Parathyroid adenoma (tissue), 2 donors: ENCODE results near the gene RPRML.

Source experiments
- H2AFZ ChIP-seq: fragments of 300-600 bp; sonication (generic); one replicate; pipeline ENCODE4 v1.7.0; 2017; ENCODE audit warnings: antibody characterized with exemption, mild to moderate bottlenecking
- H3K27ac ChIP-seq: fragments of 300-600 bp; sonication (generic); one replicate; pipeline ENCODE4 v1.7.0; 2017
- H3K27me3 ChIP-seq: fragments of 300-600 bp; sonication (generic); one replicate; pipeline ENCODE4 v1.7.0; 2017; ENCODE audit warnings: low read length; ENCODE audit not compliant: control insufficient read depth, insufficient read depth
- H3K36me3 ChIP-seq: fragments of 300-600 bp; sonication (generic); one replicate; pipeline ENCODE4 v1.7.0; 2017; ENCODE audit warnings: low read length; ENCODE audit not compliant: control insufficient read depth, insufficient read depth
- H3K4me1 ChIP-seq: fragments of 300-600 bp; sonication (generic); one replicate; pipeline ENCODE4 v1.7.0; 2017; ENCODE audit warnings: control low read depth
- H3K4me2 ChIP-seq: fragments of 300-600 bp; sonication (generic); one replicate; pipeline ENCODE4 v1.7.0; 2017; ENCODE audit warnings: low read length
- H3K4me3 ChIP-seq: fragments of 300-600 bp; sonication (generic); one replicate; pipeline ENCODE4 v1.7.0; 2017; ENCODE audit warnings: low read depth, low read length
- H3K79me2 ChIP-seq: fragments of 300-600 bp; sonication (generic); one replicate; pipeline ENCODE4 v1.7.0; 2017; ENCODE audit warnings: control low read depth
- H3K9ac ChIP-seq: fragments of 300-600 bp; sonication (generic); one replicate; pipeline ENCODE4 v1.7.0; 2017; ENCODE audit warnings: mild to moderate bottlenecking
- H3K9me3 ChIP-seq: fragments of 300-600 bp; sonication (generic); one replicate; pipeline ENCODE4 v1.7.0; 2017; ENCODE audit warnings: low read length; ENCODE audit not compliant: control insufficient read depth
- TF ChIP-seq, protein P1 (sequence below): fragments of 300-600 bp; sonication (generic); IDR thresholded peaks from one replicate; pipeline ENCODE4 v1.7.0; 2017; ENCODE audit warnings: antibody characterized with exemption, mild to moderate bottlenecking
- donor health status: primary hyperparathyroidism.

RPRML gene

DNA sequence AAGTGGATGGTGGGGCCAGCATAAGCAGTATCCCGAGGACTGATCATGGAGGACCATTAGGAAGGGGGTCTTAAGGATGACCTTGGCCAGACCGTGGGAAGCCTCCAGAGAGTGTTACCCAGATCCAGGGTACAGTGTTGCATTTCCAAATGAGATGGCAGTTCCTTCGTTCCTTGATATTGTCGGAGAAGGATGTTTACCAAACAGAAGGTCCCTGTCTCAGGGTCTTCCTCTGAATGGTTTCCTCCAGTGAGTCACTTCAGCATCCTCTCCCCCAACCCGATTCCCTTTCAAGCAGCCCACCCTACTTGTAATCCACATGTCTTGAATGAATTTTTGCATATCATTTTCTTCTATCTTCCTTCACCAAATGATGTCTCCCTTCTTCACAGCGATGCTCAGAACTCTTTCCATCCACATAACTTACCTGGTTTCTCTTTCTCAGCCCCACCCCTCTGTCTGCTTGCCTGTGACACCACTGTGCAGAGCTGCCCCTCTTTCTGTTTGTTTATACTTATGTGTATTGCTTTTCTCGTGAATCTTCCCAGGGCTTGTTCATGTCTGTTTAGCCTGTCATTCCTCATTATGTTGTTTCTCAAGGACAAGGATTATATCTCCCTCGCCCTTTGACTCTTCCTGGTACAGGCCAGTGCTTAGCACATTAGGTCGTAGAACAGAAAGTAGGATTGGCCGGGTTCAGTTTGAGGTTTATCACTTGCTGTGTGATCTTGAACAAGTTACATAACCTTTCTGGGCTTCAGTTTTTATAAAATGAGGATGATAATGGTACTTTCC lies 50.4 kb downstream of the RPRML start:
- peaks cover 48% of the 10 kb centered on the region for H3K79me2 ChIP-seq
- H3K4me3 ChIP-seq: no peak overlapping the region
- H3K4me2 ChIP-seq: no peak overlapping the region
- H3K36me3 ChIP-seq: no peaks in the 10 kb centered on the region
- no peak overlapping the region for H3K9ac ChIP-seq
- H2AFZ ChIP-seq: no peak overlapping the region
- no peak overlapping the region for H3K27ac ChIP-seq
- H3K9me3 ChIP-seq: no peaks in the 10 kb centered on the region
- peaks cover 11% of the 10 kb centered on the region for H3K4me1 ChIP-seq
- TF ChIP-seq, protein P1, sequence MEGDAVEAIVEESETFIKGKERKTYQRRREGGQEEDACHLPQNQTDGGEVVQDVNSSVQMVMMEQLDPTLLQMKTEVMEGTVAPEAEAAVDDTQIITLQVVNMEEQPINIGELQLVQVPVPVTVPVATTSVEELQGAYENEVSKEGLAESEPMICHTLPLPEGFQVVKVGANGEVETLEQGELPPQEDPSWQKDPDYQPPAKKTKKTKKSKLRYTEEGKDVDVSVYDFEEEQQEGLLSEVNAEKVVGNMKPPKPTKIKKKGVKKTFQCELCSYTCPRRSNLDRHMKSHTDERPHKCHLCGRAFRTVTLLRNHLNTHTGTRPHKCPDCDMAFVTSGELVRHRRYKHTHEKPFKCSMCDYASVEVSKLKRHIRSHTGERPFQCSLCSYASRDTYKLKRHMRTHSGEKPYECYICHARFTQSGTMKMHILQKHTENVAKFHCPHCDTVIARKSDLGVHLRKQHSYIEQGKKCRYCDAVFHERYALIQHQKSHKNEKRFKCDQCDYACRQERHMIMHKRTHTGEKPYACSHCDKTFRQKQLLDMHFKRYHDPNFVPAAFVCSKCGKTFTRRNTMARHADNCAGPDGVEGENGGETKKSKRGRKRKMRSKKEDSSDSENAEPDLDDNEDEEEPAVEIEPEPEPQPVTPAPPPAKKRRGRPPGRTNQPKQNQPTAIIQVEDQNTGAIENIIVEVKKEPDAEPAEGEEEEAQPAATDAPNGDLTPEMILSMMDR: no peak
- no peaks in the 10 kb centered on the region for H3K27me3 ChIP-seq
